SH-SY5Y (cell line): ENCODE data around the gene CARD11.

Experiments
- GATA2 ChIP-seq: IDR thresholded peaks from 2 replicates; pipeline ENCODE4 v1.6.1; 2011; ENCODE audit warnings: mild to moderate bottlenecking, low read depth, low read length
- GATA3 ChIP-seq: IDR thresholded peaks from 2 replicates; pipeline ENCODE4 v1.6.1; 2011; ENCODE audit warnings: low read depth, mild to moderate bottlenecking, low read length, moderate library complexity

GRCh38 chr7:3076700-3077099, 33.0 kb upstream of the CARD11 start:
- no peak for TF ChIP-seq GATA2
- TF ChIP-seq GATA3 = no peak
